Measurements from ENCODE around the gene GFOD2.

GRCh38 chr16:67657017-67657608 is 62.0 kb downstream of the GFOD2 start:
- TF ChIP-seq CTCF (conservative IDR thresholded peaks at IDR 0.05; ENCODE audit: low read length) (no peak), EZH2phosphoT487 (IDR thresholded peaks at IDR 0.05; ENCODE audit: borderline replicate concordance) (no peak)

Measured in Loucy (cell line).